OCI-LY3 (cell line): ENCODE results near the gene RAP1GAP.

Source experiments
- CTCF ChIP-seq: fragments of 200-600, 300-600 bp; sonication (generic); IDR thresholded peaks from 2 replicates; pipeline ENCODE4 v1.5.1; 2014; ENCODE audit warnings: antibody characterized with exemption, low read length, low read depth
- EZH2phosphoT487 ChIP-seq: fragments of 200-600 bp; shearing (Covaris generic); IDR thresholded peaks from 2 replicates; pipeline ENCODE4 v1.6.1; 2018; ENCODE audit warnings: antibody characterized with exemption, mixed run types, low read depth

- no peak for TF ChIP-seq CTCF
- no peak for TF ChIP-seq EZH2phosphoT487
Measured at GRCh38 chr1:21631944-21632887, 36.9 kb downstream of the RAP1GAP start.
